Lung (tissue), 12 donors: ENCODE measurements around the gene SRPK2. TPM values are rescaled to one million over a fixed set of nuclear protein-coding genes. Genes with fewer than 3 reads are reported as not detected.
A peak's percentile ranks its signal among the peaks of the same experiment; 100 is the strongest.

ENCODE experiments used
- ATAC-seq: fragments of 200-7000 bp; cut with Tn5 transposase; one replicate; pipeline ENCODE4 v1.9.1; 2020; ENCODE audit warnings: moderate number of reproducible peaks; ENCODE audit not compliant: insufficient read depth, low FRiP score
- DNase-seq, 3 donors: peaks; one replicate each; pipeline ENCODE4 v3.0.0-alpha.2; 2013 to 2017
- H3K27ac ChIP-seq, 2 donors: one replicate each; pipeline ENCODE4 v1.5.1; 2013; ENCODE audit warnings: mild to moderate bottlenecking in 2 of 2, moderate library complexity in 2 of 2, control low read depth in 1 of 2, inconsistent platforms in 1 of 2, low read depth in 1 of 2, low read length in 1 of 2
- H3K27me3 ChIP-seq, 3 donors: one replicate each; pipeline ENCODE4 v1.5.1; 2013; ENCODE audit warnings: low read length in 2 of 3; ENCODE audit not compliant: control insufficient read depth in 3 of 3, insufficient read depth in 3 of 3
- H3K36me3 ChIP-seq, 4 donors: one replicate each; pipeline ENCODE4 v1.5.1; 2013; ENCODE audit warnings: low read length in 4 of 4, mild to moderate bottlenecking in 1 of 4, moderate library complexity in 1 of 4; ENCODE audit not compliant: control insufficient read depth in 4 of 4, insufficient read depth in 4 of 4
- H3K4me1 ChIP-seq, 5 donors: one replicate each; pipeline ENCODE4 v1.5.1; 2013; ENCODE audit warnings: low read length in 5 of 5, mild to moderate bottlenecking in 2 of 5, moderate library complexity in 1 of 5; ENCODE audit not compliant: control insufficient read depth in 5 of 5, insufficient read depth in 5 of 5
- H3K4me3 ChIP-seq: one replicate; pipeline ENCODE4 v1.5.1; 2013; ENCODE audit warnings: mild to moderate bottlenecking, control low read depth, moderate library complexity
- H3K9ac ChIP-seq, 2 donors: one replicate each; pipeline ENCODE4 v1.5.1; 2013; ENCODE audit warnings: low read length in 2 of 2, control low read depth in 1 of 2; ENCODE audit not compliant: insufficient read depth in 1 of 2
- H3K9me3 ChIP-seq, 4 donors: one replicate each; pipeline ENCODE4 v1.5.1; 2013; ENCODE audit warnings: low read length in 3 of 4, mild to moderate bottlenecking in 1 of 4, moderate library complexity in 1 of 4; ENCODE audit not compliant: control insufficient read depth in 4 of 4, insufficient read depth in 3 of 4
- WGBS, 2 donors: extraction: QIAGEN DNeasy Blood & Tissue Kit; methylation state at CpG; one replicate each; pipeline ENCODE4 v1.1.7; 2013; 5-methylcytosine and 5-hydroxymethylcytosine counted together
- polyA plus RNA-seq, 2 donors: library from polyadenylated mRNA; stranded (reverse); fragments of 200-250 nt; gene quantifications; one replicate each; pipeline ENCODE4 v1.2.1, GENCODE V29; 2013
- total RNA-seq, 2 donors: library from RNA; depleted of rRNA in 1 of 2; stranded (reverse); fragments of >200 nt in 1 of 2; gene quantifications; one replicate each; pipeline ENCODE4 v1.2.1, GENCODE V29; 2014 to 2021
- TF ChIP-seq, protein P1 (sequence below): IDR thresholded peaks from 2 replicates; pipeline ENCODE4 v1.5.1; 2012; ENCODE audit warnings: mild to moderate bottlenecking; ENCODE audit errors: control extremely low read depth, extremely low read depth
- donor health status: control.
- donor health status: control.
- donor health status: Bipolar disorder and iron deficiency.
- donor health status: healthy.
- donor health status: DM: yes; HTN: yes; CAD: no.

Gene SRPK2
- total and polyA plus RNA-seq, 4 donors: 10.8 to 71.2 (median 23.2) TPM

DNA sequence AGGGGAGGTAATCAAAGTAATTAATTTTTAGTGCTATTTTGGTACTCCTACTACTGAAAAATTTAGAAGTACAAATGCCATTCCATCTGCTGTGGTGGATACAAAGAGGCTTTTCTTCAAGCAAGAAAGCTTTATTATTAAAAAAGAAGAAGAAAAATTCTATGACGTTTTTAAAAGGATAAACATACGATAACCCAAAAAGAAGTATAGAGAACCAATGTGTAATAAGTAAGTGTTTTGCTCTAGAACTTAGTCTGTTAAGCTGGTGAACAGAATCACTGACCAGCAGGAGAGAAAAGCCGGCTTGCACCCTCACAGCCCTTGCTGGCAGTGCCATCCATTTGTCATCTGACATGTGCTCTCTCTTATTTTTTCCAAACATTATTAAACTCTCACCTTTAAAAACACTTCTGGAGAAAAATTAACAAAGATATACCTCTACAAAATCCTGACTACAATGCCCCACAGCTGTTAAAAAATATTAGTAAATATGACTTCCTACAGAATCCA lies 81.5 kb downstream of the SRPK2 start:
- Histone ChIP-seq H3K27ac (no peak overlapping the region), H3K9me3 (no peaks in the 10 kb centered on the region), H3K27me3 (no peaks in the 10 kb centered on the region), H3K36me3 (no peaks in the 10 kb centered on the region), H3K9ac (no peak overlapping the region), H3K4me3 (no peak overlapping the region), H3K4me1 (peaks cover 0 to 8% (median 4%) of the 10 kb centered on the region in 5 donors)
- DNase-seq (no peak), ATAC-seq (no peak)
- TF ChIP-seq, protein P1, sequence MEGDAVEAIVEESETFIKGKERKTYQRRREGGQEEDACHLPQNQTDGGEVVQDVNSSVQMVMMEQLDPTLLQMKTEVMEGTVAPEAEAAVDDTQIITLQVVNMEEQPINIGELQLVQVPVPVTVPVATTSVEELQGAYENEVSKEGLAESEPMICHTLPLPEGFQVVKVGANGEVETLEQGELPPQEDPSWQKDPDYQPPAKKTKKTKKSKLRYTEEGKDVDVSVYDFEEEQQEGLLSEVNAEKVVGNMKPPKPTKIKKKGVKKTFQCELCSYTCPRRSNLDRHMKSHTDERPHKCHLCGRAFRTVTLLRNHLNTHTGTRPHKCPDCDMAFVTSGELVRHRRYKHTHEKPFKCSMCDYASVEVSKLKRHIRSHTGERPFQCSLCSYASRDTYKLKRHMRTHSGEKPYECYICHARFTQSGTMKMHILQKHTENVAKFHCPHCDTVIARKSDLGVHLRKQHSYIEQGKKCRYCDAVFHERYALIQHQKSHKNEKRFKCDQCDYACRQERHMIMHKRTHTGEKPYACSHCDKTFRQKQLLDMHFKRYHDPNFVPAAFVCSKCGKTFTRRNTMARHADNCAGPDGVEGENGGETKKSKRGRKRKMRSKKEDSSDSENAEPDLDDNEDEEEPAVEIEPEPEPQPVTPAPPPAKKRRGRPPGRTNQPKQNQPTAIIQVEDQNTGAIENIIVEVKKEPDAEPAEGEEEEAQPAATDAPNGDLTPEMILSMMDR: no peak
- WGBS, 2 donors: 81 to 92% methylated on average over 3 of the region's 3 CpGs

DNA sequence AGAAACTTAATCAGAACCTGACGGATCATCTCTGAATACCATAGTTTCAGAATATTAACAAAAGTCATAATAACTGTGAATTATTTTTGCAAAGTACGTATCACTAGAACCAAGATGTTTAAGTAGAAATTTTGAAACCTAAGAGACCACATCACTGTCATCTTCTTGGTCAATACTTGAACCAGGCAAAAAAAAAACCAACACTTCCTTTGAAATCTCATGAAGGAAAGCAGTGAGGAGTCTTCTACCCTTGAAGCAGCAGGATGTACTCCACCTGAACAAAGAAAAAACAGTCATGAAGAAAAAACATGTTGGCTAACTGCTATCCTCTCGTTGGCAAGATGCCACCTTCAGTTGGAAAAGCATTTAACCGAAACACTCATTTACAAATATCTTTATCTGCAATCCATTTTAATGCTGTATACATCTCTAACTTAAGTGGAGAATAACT lies 82.4 kb downstream of the SRPK2 start:
- no peak overlapping the region for H3K27ac ChIP-seq
- H3K9me3 ChIP-seq: no peaks in the 10 kb centered on the region
- ATAC-seq (no peak), DNase-seq (peak in 1 of 3 donors; percentile 30)
- peaks cover 0 to 8% (median 4%) of the 10 kb centered on the region in 5 donors for H3K4me1 ChIP-seq
- TF ChIP-seq, protein P1: no peak
- H3K4me3 ChIP-seq: no peak overlapping the region
- H3K9ac ChIP-seq: no peak overlapping the region
- H3K36me3 ChIP-seq: no peaks in the 10 kb centered on the region
- WGBS, 2 donors: 61 to 66% methylated on average over 4 of the region's 4 CpGs
- no peaks in the 10 kb centered on the region for H3K27me3 ChIP-seq

DNA sequence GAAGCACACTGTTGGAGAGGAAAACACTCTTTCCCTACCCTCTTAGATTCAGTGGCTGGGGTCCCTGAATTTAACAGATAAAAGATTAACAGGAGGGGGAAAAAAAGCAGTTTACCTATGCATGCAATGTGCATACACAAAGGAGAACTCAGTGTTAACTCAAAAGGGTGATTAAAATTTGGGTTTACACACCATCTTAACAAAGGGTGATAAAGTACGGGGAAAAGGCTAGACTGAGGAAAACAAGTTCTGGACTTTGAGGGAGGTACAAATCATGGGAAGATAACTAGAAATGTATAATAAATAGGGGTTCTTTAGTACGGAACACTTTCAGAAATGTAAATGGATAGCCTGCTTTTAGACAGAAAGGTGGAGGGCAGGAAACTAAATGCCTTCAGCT lies 83.1 kb downstream of the SRPK2 start:
- H3K27me3 ChIP-seq: no peaks in the 10 kb centered on the region
- whole genome bisulfite sequencing, 2 donors: 97% methylated on average over 2 of the region's 2 CpGs
- no peak for ATAC-seq
- no peaks in the 10 kb centered on the region for H3K9me3 ChIP-seq
- TF ChIP-seq, protein P1: no peak
- peaks cover 0 to 8% (median 4%) of the 10 kb centered on the region in 5 donors for H3K4me1 ChIP-seq
- no peak for DNase-seq
- no peak overlapping the region for H3K9ac ChIP-seq
- H3K4me3 ChIP-seq: no peak overlapping the region
- H3K27ac ChIP-seq: no peak overlapping the region
- no peaks in the 10 kb centered on the region for H3K36me3 ChIP-seq
